Right lobe of liver (tissue), 6 donors: ENCODE results near the gene CD19. TPM values are rescaled to one million over a fixed set of nuclear protein-coding genes. Genes with fewer than 3 reads are reported as not detected.
A peak's percentile ranks its signal among the peaks of the same experiment; 100 is the strongest.

ENCODE experiments used
- ATAC-seq, 4 donors: fragments of 200-7000 bp; cut with Tn5 transposase; one replicate each; pipeline ENCODE4 v1.9.1; 2020; ENCODE audit warnings: mild to moderate bottlenecking in 4 of 4, moderate library complexity in 4 of 4
- DNase-seq, 3 donors: peaks; one replicate each; pipeline ENCODE4 v3.0.0-alpha.2; 2020
- H3K27ac ChIP-seq, 3 donors: fragments of 200-600 bp; one replicate each; pipeline ENCODE4 v1.8.0; 2022
- H3K27me3 ChIP-seq, 2 donors: fragments of 200-600 bp; one replicate each; pipeline ENCODE4 v1.8.0; 2022
- H3K36me3 ChIP-seq, 4 donors: fragments of 200-600 bp; sonication (generic) in 1 of 4; one replicate each; pipeline versions ENCODE4 v1.5.1 to v1.8.0; 2017 to 2022; ENCODE audit warnings: control low read depth in 1 of 4
- H3K4me1 ChIP-seq, 4 donors: fragments of 200-600 bp; sonication (generic) in 1 of 4; one replicate each; pipeline versions ENCODE4 v1.5.1 to v1.8.0; 2017 to 2022; ENCODE audit warnings: control low read depth in 1 of 4
- H3K4me3 ChIP-seq, 3 donors: fragments of 200-600 bp; one replicate each; pipeline ENCODE4 v1.8.0; 2022
- H3K9me3 ChIP-seq, 4 donors: fragments of 200-600 bp; sonication (generic) in 1 of 4; one replicate each; pipeline versions ENCODE4 v1.5.1 to v1.8.0; 2017 to 2022; ENCODE audit warnings: control low read depth in 1 of 4
- CTCF ChIP-seq, 4 donors: fragments of 200-600 bp in 3 of 4; fragments of 450-650 bp in 1 of 4; IDR thresholded peaks; one replicate each; pipeline versions ENCODE4 v1.5.1 to v1.8.0; 2016 to 2022; ENCODE audit warnings: antibody characterized with exemption in 4 of 4, mild to moderate bottlenecking in 2 of 4
- POLR2A ChIP-seq: fragments of 450-650 bp; IDR thresholded peaks from one replicate; pipeline ENCODE4 v1.6.1; 2017; ENCODE audit warnings: antibody characterized with exemption, mild to moderate bottlenecking
- WGBS: methylation state at CpG from one replicate; pipeline ENCODE4 v1.1.6; 2018; ENCODE audit warnings: low coverage, low lambda C conversion rate; ENCODE audit not compliant: insufficient coverage; ENCODE audit errors: missing lambda C conversion rate; 5-methylcytosine and 5-hydroxymethylcytosine counted together
- intact Hi-C, 2 donors: fragments of 100-400 bp; cut with DNase I; formaldehyde crosslinking; loops; one replicate each; pipeline versions ENCODE4 v1.11.2 to v1.14.1; 2022
- total RNA-seq, 6 experiments: library from RNA; depleted of rRNA in 2 of 6; stranded (reverse); fragments of >200 nt in 2 of 6; fragmentation: NEBNext Ultra II Directional in 3 of 6; extraction: Animal tissue kit (Norgen Biotek cat#: 25700) in 3 of 6; gene quantifications; one replicate each; pipeline versions ENCODE4 v1.1.0 to v1.2.4, GENCODE V29; 2016 to 2023
- donor health status: DM: no; HTN: yes; CAD: no.
- donor health status: DM: no; HTN: no; CAD: no.
- donor health status: DM: no; HTN: no; CAD: no.
- donor health status: DM: no; HTN: yes; CAD: no.
- donor health status: DM: no; HTN: yes; CAD: no.

Gene CD19
- total RNA-seq, 6 experiments from 2014 or later = 0.10 TPM; not detected in 5

GRCh38 chr16:28901862-28902261, 29.9 kb upstream of the CD19 start:
- no peak for DNase-seq
- Histone ChIP-seq H3K27ac (no peak overlapping the region), H3K9me3 (no peaks in the 10 kb centered on the region), H3K4me1 (no peaks in the 10 kb centered on the region), H3K36me3 (no peaks in the 10 kb centered on the region), H3K4me3 (no peak overlapping the region), H3K27me3 (no peaks in the 10 kb centered on the region)
- no CpG with 5 or more reads among the region's 15 CpGs for WGBS
- intact Hi-C loops = no loop called here
- ATAC-seq = peak in 2 of 4 donors; percentile 4 to 14
- TF ChIP-seq POLR2A (no peak), CTCF (IDR thresholded peaks at IDR 0.05) (no peak)

GRCh38 chr16:28902909-28903308, 28.9 kb upstream of the CD19 start:
- ATAC-seq = peak in 2 of 4 donors; percentile 8 to 17
- no peak overlapping the region for H3K27ac ChIP-seq
- no peak for TF ChIP-seq CTCF (IDR thresholded peaks at IDR 0.05)
- TF ChIP-seq POLR2A = no peak
- H3K4me1 ChIP-seq = no peaks in the 10 kb centered on the region
- no peaks in the 10 kb centered on the region for H3K9me3 ChIP-seq
- 33% methylated on average over 8 of the region's 11 CpGs for WGBS
- no peaks in the 10 kb centered on the region for H3K27me3 ChIP-seq
- no peak overlapping the region for H3K4me3 ChIP-seq
- intact Hi-C loops = no loop called here
- no peaks in the 10 kb centered on the region for H3K36me3 ChIP-seq
- no peak for DNase-seq

GRCh38 chr16:28903344-28904042, 28.3 kb upstream of the CD19 start:
- TF ChIP-seq CTCF (IDR thresholded peaks at IDR 0.05) (no peak), POLR2A (no peak)
- no peak overlapping the region for H3K4me3 ChIP-seq
- WGBS = 80% methylated on average over 1 of the region's 29 CpGs

GRCh38 chr16:28904363-28904762, 27.4 kb upstream of the CD19 start:
- Histone ChIP-seq H3K27ac (no peak overlapping the region), H3K4me3 (no peak overlapping the region), H3K9me3 (no peaks in the 10 kb centered on the region), H3K27me3 (no peaks in the 10 kb centered on the region), H3K4me1 (no peaks in the 10 kb centered on the region), H3K36me3 (peaks cover 0 to 4% (median 0%) of the 10 kb centered on the region in 4 donors)
- TF ChIP-seq POLR2A (no peak), CTCF (IDR thresholded peaks at IDR 0.05) (no peak)
- WGBS = 85% methylated on average over 6 of the region's 14 CpGs
- DNase-seq (no peak), ATAC-seq (peak in 1 of 4 donors; percentile 6)
- intact Hi-C loops = no loop called here

More at GRCh38 chr16:28903344-28904042, 28.3 kb upstream of the CD19 start:
- H3K27me3 ChIP-seq = no peaks in the 10 kb centered on the region
- no peak for DNase-seq
- H3K4me1 ChIP-seq = no peaks in the 10 kb centered on the region
- no peak for ATAC-seq
- intact Hi-C loops = no loop called here
- no peaks in the 10 kb centered on the region for H3K9me3 ChIP-seq
- H3K36me3 ChIP-seq = peaks cover 0 to 2% (median 0%) of the 10 kb centered on the region in 4 donors
- H3K27ac ChIP-seq = no peak overlapping the region
